NCI-H2107 treated with DMSO at 0.1 percent for 48 hours (cell line): ENCODE measurements around the gene BRIP1.
A peak's percentile ranks its signal among the peaks of the same experiment; 100 is the strongest.

Experiments used
- DNase-seq: peaks from one replicate; lab custom pipeline; 2025; ENCODE audit not compliant: unreplicated experiment; lab: John Stamatoyannopoulos, UW

BRIP1 gene

DNA sequence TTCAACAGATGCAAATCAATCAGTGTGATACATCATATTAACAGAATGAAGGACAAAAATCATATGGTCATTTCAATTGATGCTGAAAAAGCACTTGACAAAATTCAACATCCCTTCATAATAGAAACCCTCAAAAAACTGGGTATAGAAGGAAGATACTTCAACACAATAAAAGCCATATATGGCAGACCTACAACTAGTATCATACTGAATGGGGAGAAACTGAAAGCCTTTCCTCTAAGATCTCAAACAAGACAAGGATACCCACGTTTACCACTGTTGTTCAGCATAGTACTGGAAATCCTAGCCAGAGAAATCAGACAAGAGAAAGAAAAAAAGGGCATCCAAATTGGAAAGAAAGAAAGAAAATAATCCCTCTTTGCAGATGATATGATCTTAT lies 225.2 kb downstream of the BRIP1 start:
- DNase-seq = no peak

DNA sequence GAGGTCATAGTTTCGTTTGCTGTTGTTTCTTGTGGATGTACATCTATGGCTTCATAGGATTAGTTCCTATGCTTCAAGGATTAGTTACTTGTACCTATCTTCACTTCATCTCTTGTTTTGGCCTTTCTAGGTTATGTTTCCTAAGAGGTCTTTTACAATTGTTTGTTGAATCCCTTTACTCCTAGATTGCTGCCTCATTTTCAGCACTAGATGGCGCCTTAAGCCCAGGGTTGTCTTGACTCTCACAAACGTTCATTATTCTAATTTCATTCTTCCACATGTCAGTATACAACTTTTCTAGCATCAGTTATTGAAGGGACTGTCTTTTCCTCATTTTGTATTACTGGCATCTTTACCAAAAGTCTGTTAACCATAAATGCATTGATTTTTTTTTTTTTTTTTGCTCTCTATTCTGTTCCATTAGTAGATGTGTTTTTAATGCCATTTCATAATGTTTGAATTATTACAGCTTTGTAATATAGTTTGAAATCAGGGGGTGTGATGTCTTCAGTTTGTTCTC lies 227.4 kb downstream of the BRIP1 start:
- DNase-seq = peak; percentile 32

GRCh38 chr17:61634942-61635538 lies 228.3 kb downstream of the BRIP1 start:
- no peak for DNase-seq

DNA sequence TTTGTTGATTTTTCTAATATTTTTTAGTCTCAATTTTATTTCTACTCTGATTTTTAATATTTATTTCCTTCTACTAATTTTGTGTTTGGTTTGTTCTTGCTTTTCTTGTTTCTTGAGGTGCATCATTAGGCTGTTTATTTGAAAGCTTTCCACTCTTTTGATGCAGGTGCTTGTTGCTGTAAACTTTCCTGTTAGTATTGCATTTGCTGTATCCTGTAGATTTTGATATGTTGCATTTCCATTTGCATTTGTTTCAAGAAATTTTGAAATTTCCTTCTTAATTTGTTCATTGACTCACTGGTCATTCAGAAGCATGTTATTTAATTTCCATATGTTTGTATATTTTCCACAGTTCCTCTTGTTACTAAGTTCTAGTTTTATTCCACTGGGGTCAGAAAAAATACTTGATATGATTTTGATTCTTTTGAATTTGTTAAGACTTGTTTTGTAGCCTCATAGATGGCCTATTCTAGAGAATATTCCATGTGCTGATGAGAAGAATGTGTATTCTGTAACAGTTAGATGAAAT lies 229.3 kb downstream of the BRIP1 start:
- DNase-seq = no peak

- no peak for DNase-seq
These were observed 230.5 kb downstream of the BRIP1 start for GRCh38 chr17:61632826-61633225.

DNA sequence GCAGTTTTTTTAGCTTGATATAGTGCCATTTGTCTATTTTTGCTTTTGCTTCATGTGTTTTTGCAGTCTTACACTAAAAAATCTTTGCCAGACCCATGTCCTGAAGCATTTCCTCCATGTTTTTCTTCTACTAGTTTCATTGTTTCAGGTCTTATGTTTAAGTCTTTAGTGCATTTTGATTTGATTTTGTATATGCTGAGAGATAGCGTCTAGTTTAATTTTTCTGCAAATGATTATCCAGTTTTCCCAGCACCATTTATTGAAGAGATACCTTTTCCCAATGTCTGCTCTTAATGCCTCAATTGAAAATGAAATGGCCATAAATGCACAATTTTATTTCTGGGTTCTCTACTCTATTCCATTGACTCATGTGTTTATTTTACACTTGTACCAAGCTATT lies 231.5 kb downstream of the BRIP1 start:
- no peak for DNase-seq
